GM23338 (cell line): ENCODE measurements around the gene NPLOC4.

Experiments used
- CREB1 ChIP-seq: fragments of 250-450 bp; sonication (Bioruptor Pico); IDR thresholded peaks from 2 replicates; pipeline ENCODE4 v1.5.0; 2020; ENCODE audit warnings: low read depth, mild to moderate bottlenecking, moderate library complexity
- EZH2 ChIP-seq: fragments of 200-600 bp; sonication (generic); IDR thresholded peaks from one replicate; pipeline ENCODE4 v1.8.0; 2017; ENCODE audit warnings: antibody characterized with exemption, mild to moderate bottlenecking, low read depth; ENCODE audit not compliant: unreplicated experiment
- EZH2phosphoT487 ChIP-seq: fragments of 200-600 bp; sonication (generic); IDR thresholded peaks from one replicate; pipeline ENCODE4 v1.8.1; 2018; ENCODE audit warnings: antibody characterized with exemption; ENCODE audit not compliant: unreplicated experiment
- JUNB ChIP-seq: IDR thresholded peaks from one replicate; pipeline ENCODE4 v1.6.1; 2016; ENCODE audit warnings: antibody characterized with exemption; ENCODE audit not compliant: unreplicated experiment
- NANOG ChIP-seq: IDR thresholded peaks from 2 replicates; pipeline ENCODE4 v1.6.1; 2016; ENCODE audit warnings: antibody characterized with exemption, borderline replicate concordance
- POLR2AphosphoS5 ChIP-seq: IDR thresholded peaks from 2 replicates; pipeline ENCODE4 v1.6.1; 2016; ENCODE audit warnings: antibody characterized with exemption, low read depth
- STAT1 ChIP-seq: IDR thresholded peaks from one replicate; pipeline ENCODE4 v1.6.1; 2016; ENCODE audit warnings: antibody characterized with exemption; ENCODE audit not compliant: unreplicated experiment
- ZNF331 ChIP-seq: fragments of 250-450 bp; sonication (Bioruptor Pico); IDR thresholded peaks from 2 replicates; pipeline ENCODE4 v1.5.0; 2020; ENCODE audit warnings: low read depth, mild to moderate bottlenecking, moderate library complexity
- TF ChIP-seq, protein P1 (sequence below), 2 experiments: fragments of 200-600 bp in 1 of 2; sonication (generic) in 1 of 2; conservative IDR thresholded peaks; 2 replicates each; pipeline versions ENCODE4 v1.5.1 to v1.6.1; 2016 to 2017; ENCODE audit warnings: antibody characterized with exemption in 2 of 2, low read depth in 2 of 2, mild to moderate bottlenecking in 2 of 2, moderate library complexity in 1 of 2
- TF ChIP-seq, protein P2 (sequence below): IDR thresholded peaks from one replicate; pipeline ENCODE4 v1.6.1; 2018; ENCODE audit warnings: antibody characterized with exemption; ENCODE audit not compliant: unreplicated experiment
- TF ChIP-seq, protein P3 (sequence below): fragments of 250-450 bp; sonication (Bioruptor Pico); IDR thresholded peaks from 2 replicates; pipeline ENCODE4 v1.5.0; 2020; ENCODE audit warnings: mild to moderate bottlenecking, moderate library complexity

DNA sequence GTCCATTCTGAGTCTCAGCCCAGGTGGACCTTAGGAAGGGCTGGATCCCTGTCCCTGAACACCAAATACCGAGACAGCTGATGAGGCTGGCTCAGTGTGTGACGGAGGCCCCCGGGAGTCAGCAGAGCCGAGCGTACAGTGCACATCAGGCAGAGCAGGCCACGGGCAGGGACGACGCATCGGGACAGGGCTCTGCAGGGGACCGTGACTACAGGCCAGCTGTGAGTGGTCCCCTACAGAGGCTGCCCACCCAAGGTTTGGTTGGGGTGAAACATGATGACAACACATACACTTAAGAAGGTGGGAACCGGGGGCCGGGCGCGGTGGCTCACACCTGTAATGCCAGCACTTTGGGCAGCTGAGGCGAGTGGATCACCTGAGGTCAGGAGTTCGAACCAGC is 36.0 kb upstream of the NPLOC4 start:
- TF ChIP-seq, protein P1, sequence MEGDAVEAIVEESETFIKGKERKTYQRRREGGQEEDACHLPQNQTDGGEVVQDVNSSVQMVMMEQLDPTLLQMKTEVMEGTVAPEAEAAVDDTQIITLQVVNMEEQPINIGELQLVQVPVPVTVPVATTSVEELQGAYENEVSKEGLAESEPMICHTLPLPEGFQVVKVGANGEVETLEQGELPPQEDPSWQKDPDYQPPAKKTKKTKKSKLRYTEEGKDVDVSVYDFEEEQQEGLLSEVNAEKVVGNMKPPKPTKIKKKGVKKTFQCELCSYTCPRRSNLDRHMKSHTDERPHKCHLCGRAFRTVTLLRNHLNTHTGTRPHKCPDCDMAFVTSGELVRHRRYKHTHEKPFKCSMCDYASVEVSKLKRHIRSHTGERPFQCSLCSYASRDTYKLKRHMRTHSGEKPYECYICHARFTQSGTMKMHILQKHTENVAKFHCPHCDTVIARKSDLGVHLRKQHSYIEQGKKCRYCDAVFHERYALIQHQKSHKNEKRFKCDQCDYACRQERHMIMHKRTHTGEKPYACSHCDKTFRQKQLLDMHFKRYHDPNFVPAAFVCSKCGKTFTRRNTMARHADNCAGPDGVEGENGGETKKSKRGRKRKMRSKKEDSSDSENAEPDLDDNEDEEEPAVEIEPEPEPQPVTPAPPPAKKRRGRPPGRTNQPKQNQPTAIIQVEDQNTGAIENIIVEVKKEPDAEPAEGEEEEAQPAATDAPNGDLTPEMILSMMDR (conservative IDR thresholded peaks at IDR 0.05; ENCODE audit: low read depth in 2 of 2), result no peak
- no peak for TF ChIP-seq EZH2
- no peak for TF ChIP-seq ZNF331 (CRISPR knock-in tag)
- no peak for TF ChIP-seq POLR2AphosphoS5
- TF ChIP-seq, protein P2, sequence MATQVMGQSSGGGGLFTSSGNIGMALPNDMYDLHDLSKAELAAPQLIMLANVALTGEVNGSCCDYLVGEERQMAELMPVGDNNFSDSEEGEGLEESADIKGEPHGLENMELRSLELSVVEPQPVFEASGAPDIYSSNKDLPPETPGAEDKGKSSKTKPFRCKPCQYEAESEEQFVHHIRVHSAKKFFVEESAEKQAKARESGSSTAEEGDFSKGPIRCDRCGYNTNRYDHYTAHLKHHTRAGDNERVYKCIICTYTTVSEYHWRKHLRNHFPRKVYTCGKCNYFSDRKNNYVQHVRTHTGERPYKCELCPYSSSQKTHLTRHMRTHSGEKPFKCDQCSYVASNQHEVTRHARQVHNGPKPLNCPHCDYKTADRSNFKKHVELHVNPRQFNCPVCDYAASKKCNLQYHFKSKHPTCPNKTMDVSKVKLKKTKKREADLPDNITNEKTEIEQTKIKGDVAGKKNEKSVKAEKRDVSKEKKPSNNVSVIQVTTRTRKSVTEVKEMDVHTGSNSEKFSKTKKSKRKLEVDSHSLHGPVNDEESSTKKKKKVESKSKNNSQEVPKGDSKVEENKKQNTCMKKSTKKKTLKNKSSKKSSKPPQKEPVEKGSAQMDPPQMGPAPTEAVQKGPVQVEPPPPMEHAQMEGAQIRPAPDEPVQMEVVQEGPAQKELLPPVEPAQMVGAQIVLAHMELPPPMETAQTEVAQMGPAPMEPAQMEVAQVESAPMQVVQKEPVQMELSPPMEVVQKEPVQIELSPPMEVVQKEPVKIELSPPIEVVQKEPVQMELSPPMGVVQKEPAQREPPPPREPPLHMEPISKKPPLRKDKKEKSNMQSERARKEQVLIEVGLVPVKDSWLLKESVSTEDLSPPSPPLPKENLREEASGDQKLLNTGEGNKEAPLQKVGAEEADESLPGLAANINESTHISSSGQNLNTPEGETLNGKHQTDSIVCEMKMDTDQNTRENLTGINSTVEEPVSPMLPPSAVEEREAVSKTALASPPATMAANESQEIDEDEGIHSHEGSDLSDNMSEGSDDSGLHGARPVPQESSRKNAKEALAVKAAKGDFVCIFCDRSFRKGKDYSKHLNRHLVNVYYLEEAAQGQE, result no peak
- no peak for TF ChIP-seq CREB1 (CRISPR knock-in tag)
- no peak for TF ChIP-seq EZH2phosphoT487
- TF ChIP-seq, protein P3, sequence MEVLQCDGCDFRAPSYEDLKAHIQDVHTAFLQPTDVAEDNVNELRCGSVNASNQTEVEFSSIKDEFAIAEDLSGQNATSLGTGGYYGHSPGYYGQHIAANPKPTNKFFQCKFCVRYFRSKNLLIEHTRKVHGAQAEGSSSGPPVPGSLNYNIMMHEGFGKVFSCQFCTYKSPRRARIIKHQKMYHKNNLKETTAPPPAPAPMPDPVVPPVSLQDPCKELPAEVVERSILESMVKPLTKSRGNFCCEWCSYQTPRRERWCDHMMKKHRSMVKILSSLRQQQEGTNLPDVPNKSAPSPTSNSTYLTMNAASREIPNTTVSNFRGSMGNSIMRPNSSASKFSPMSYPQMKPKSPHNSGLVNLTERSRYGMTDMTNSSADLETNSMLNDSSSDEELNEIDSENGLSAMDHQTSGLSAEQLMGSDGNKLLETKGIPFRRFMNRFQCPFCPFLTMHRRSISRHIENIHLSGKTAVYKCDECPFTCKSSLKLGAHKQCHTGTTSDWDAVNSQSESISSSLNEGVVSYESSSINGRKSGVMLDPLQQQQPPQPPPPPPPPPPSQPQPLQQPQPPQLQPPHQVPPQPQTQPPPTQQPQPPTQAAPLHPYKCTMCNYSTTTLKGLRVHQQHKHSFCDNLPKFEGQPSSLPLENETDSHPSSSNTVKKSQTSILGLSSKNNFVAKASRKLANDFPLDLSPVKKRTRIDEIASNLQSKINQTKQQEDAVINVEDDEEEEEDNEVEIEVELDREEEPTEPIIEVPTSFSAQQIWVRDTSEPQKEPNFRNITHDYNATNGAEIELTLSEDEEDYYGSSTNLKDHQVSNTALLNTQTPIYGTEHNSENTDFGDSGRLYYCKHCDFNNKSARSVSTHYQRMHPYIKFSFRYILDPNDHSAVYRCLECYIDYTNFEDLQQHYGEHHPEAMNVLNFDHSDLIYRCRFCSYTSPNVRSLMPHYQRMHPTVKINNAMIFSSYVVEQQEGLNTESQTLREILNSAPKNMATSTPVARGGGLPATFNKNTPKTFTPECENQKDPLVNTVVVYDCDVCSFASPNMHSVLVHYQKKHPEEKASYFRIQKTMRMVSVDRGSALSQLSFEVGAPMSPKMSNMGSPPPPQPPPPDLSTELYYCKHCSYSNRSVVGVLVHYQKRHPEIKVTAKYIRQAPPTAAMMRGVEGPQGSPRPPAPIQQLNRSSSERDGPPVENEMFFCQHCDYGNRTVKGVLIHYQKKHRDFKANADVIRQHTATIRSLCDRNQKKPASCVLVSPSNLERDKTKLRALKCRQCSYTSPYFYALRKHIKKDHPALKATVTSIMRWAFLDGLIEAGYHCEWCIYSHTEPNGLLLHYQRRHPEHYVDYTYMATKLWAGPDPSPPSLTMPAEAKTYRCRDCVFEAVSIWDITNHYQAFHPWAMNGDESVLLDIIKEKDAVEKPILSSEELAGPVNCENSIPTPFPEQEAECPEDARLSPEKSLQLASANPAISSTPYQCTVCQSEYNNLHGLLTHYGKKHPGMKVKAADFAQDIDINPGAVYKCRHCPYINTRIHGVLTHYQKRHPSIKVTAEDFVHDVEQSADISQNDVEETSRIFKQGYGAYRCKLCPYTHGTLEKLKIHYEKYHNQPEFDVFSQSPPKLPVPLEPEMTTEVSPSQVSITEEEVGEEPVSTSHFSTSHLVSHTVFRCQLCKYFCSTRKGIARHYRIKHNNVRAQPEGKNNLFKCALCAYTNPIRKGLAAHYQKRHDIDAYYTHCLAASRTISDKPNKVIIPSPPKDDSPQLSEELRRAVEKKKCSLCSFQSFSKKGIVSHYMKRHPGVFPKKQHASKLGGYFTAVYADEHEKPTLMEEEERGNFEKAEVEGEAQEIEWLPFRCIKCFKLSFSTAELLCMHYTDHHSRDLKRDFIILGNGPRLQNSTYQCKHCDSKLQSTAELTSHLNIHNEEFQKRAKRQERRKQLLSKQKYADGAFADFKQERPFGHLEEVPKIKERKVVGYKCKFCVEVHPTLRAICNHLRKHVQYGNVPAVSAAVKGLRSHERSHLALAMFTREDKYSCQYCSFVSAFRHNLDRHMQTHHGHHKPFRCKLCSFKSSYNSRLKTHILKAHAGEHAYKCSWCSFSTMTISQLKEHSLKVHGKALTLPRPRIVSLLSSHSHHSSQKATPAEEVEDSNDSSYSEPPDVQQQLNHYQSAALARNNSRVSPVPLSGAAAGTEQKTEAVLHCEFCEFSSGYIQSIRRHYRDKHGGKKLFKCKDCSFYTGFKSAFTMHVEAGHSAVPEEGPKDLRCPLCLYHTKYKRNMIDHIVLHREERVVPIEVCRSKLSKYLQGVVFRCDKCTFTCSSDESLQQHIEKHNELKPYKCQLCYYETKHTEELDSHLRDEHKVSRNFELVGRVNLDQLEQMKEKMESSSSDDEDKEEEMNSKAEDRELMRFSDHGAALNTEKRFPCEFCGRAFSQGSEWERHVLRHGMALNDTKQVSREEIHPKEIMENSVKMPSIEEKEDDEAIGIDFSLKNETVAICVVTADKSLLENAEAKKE, result no peak
- no peak for TF ChIP-seq JUNB
- TF ChIP-seq STAT1, result no peak
- no peak for TF ChIP-seq NANOG
